NCI-H146 (cell line): ENCODE measurements around the gene REXO4.
"Not testable (repeated sequence)": the region's sequence is repeated elsewhere in the genome, so short reads cannot be mapped to it uniquely, and the experiment has no call there.

Experiments used
- DNase-seq: peaks from one replicate; lab custom pipeline; 2025; lab: John Stamatoyannopoulos, UW

REXO4 gene

GRCh38 chr9:133386338-133386737 lies 31.5 kb downstream of the REXO4 start:
- DNase-seq = no peak

- no peak for DNase-seq
These were observed 32.4 kb downstream of the REXO4 start for GRCh38 chr9:133385452-133385851.

- DNase-seq = no peak
These were observed 33.0 kb downstream of the REXO4 start for GRCh38 chr9:133384736-133385321.

- DNase-seq = no peak
These were observed 34.4 kb downstream of the REXO4 start for GRCh38 chr9:133383438-133383837.

- no peak for DNase-seq
These were observed 35.2 kb downstream of the REXO4 start for GRCh38 chr9:133382507-133383141.

- no peak for DNase-seq
These were observed 37.1 kb downstream of the REXO4 start for GRCh38 chr9:133380734-133381133.

- no peak for DNase-seq
These were observed 38.4 kb downstream of the REXO4 start for GRCh38 chr9:133379153-133380086.

- DNase-seq = no peak
These were observed 39.3 kb downstream of the REXO4 start for GRCh38 chr9:133378408-133378962.

GRCh38 chr9:133377721-133378216 lies 40.0 kb downstream of the REXO4 start:
- DNase-seq = no peak

- not testable (repeated sequence) for DNase-seq
These were observed 40.5 kb downstream of the REXO4 start for GRCh38 chr9:133377280-133377679.

- peak; percentile 92 for DNase-seq
These were observed 41.8 kb downstream of the REXO4 start, which contains the start of the genes STKLD1 and SURF4 for GRCh38 chr9:133375724-133376654. Gene STKLD1, plus strand, starts transcription at chr9:133376366. Its CDS starts 108 bp downstream, at chr9:133376474. Gene SURF4, minus strand, starts transcription at chr9:133376060. Its CDS starts 91 bp downstream, at chr9:133375969.

- DNase-seq = peak; percentile 23
These were observed 42.6 kb downstream of the REXO4 start for GRCh38 chr9:133375116-133375723.

- no peak for DNase-seq
These were observed 43.1 kb downstream of the REXO4 start for GRCh38 chr9:133374612-133375115.

- no peak for DNase-seq
These were observed 45.7 kb downstream of the REXO4 start for GRCh38 chr9:133372144-133372543.

GRCh38 chr9:133371261-133371711 lies 46.5 kb downstream of the REXO4 start:
- no peak for DNase-seq

GRCh38 chr9:133370685-133371084 lies 47.1 kb downstream of the REXO4 start:
- DNase-seq = no peak

- DNase-seq = no peak
These were observed 47.9 kb downstream of the REXO4 start for GRCh38 chr9:133369933-133370332.

- no peak for DNase-seq
These were observed 48.4 kb downstream of the REXO4 start for GRCh38 chr9:133369422-133369821.

GRCh38 chr9:133368249-133368881 lies 49.4 kb downstream of the REXO4 start:
- DNase-seq = peak; percentile 88

- no peak for DNase-seq
These were observed 50.0 kb downstream of the REXO4 start for GRCh38 chr9:133367778-133368177.
